Mesenchymal stem cell (in vitro differentiated cells and primary cell): ENCODE results near the gene MIEF2.

Experiments
- DNase-seq: peaks from one replicate; pipeline ENCODE4 v3.0.0-alpha.2; 2013
- H2AFZ ChIP-seq: one replicate; pipeline ENCODE4 v1.6.1; 2013; ENCODE audit warnings: low read depth, mild to moderate bottlenecking, control low read depth, inconsistent platforms, low read length, moderate library complexity
- H2AK5ac ChIP-seq: 2 replicates; pipeline ENCODE4 v1.6.1; 2013; ENCODE audit warnings: low read length, moderate library complexity, mild to moderate bottlenecking, inconsistent platforms; ENCODE audit not compliant: severe bottlenecking
- H2BK120ac ChIP-seq: one replicate; pipeline ENCODE4 v1.6.1; 2013; ENCODE audit warnings: low read depth, mild to moderate bottlenecking, inconsistent platforms, low read length, moderate library complexity
- H2BK12ac ChIP-seq, 2 experiments: one replicate each; pipeline ENCODE4 v1.6.1; 2013; ENCODE audit warnings: inconsistent platforms in 2 of 2, low read length in 2 of 2, mild to moderate bottlenecking in 2 of 2, moderate library complexity in 2 of 2, control low read depth in 1 of 2
- H2BK15ac ChIP-seq: one replicate; pipeline ENCODE4 v1.6.1; 2013; ENCODE audit warnings: mild to moderate bottlenecking, low read depth, inconsistent platforms; ENCODE audit not compliant: poor library complexity, severe bottlenecking
- H2BK5ac ChIP-seq: 2 replicates; pipeline ENCODE4 v1.6.1; 2013; ENCODE audit warnings: low read depth, mild to moderate bottlenecking, low read length, control low read depth, inconsistent platforms; ENCODE audit not compliant: poor library complexity, severe bottlenecking
- H3K14ac ChIP-seq, 2 experiments: one replicate each; pipeline ENCODE4 v1.6.1; 2013; ENCODE audit warnings: inconsistent platforms in 2 of 2, low read length in 2 of 2, control low read depth in 1 of 2, mild to moderate bottlenecking in 1 of 2, moderate library complexity in 1 of 2
- H3K18ac ChIP-seq, 2 experiments: one replicate each; pipeline ENCODE4 v1.6.1; 2013; ENCODE audit warnings: inconsistent platforms in 2 of 2, low read length in 2 of 2, control low read depth in 1 of 2, low read depth in 1 of 2, mild to moderate bottlenecking in 1 of 2
- H3K23ac ChIP-seq, 2 experiments: one replicate each; pipeline ENCODE4 v1.6.1; 2013; ENCODE audit warnings: inconsistent platforms in 2 of 2, low read length in 2 of 2, mild to moderate bottlenecking in 2 of 2, moderate library complexity in 2 of 2, control low read depth in 1 of 2
- H3K27ac ChIP-seq: 2 replicates; pipeline ENCODE4 v1.5.1; 2013; ENCODE audit warnings: mild to moderate bottlenecking, moderate library complexity, low read length, control low read depth, inconsistent platforms; ENCODE audit not compliant: poor library complexity, severe bottlenecking
- H3K27me3 ChIP-seq, 2 experiments: 2 replicates each; pipeline versions ENCODE4 v1.6.1 to v1.7.0; 2013; ENCODE audit warnings: low read length in 2 of 2, mild to moderate bottlenecking in 2 of 2, moderate library complexity in 2 of 2, control low read depth in 1 of 2, inconsistent platforms in 1 of 2; ENCODE audit not compliant: control insufficient read depth in 1 of 2, insufficient read depth in 1 of 2
- H3K36me3 ChIP-seq, 2 experiments: 2 replicates each; pipeline versions ENCODE4 v1.6.1 to v1.7.0; 2013; ENCODE audit warnings: low read length in 2 of 2, control low read depth in 1 of 2, inconsistent platforms in 1 of 2, low read depth in 1 of 2, mild to moderate bottlenecking in 1 of 2; ENCODE audit not compliant: insufficient read depth in 2 of 2, control insufficient read depth in 1 of 2
- H3K4ac ChIP-seq, 2 experiments: one replicate each; pipeline ENCODE4 v1.6.1; 2013; ENCODE audit warnings: inconsistent platforms in 2 of 2, low read length in 2 of 2, mild to moderate bottlenecking in 2 of 2, moderate library complexity in 2 of 2, control low read depth in 1 of 2, low read depth in 1 of 2
- H3K4me1 ChIP-seq: 2 replicates; pipeline ENCODE4 v1.6.1; 2013; ENCODE audit warnings: low read depth, low read length, control low read depth; ENCODE audit not compliant: control insufficient read depth, insufficient read depth
- H3K4me2 ChIP-seq: 2 replicates; pipeline ENCODE4 v1.6.1; 2013; ENCODE audit warnings: low read length, mild to moderate bottlenecking, inconsistent platforms; ENCODE audit not compliant: poor library complexity, severe bottlenecking
- H3K4me3 ChIP-seq, 2 experiments: 2 replicates each; pipeline versions ENCODE4 v1.5.1 to v1.7.0; 2013; ENCODE audit warnings: low read length in 2 of 2, mild to moderate bottlenecking in 2 of 2, control low read depth in 1 of 2, low read depth in 1 of 2; ENCODE audit not compliant: insufficient read depth in 1 of 2
- H3K79me1 ChIP-seq: replicated peaks from 2 replicates; pipeline ENCODE4 v1.6.1; 2013; ENCODE audit warnings: mild to moderate bottlenecking, control low read depth, low read length, inconsistent platforms; ENCODE audit not compliant: poor library complexity, severe bottlenecking
- H3K9ac ChIP-seq: 2 replicates; pipeline ENCODE4 v1.7.0; 2013; ENCODE audit warnings: mild to moderate bottlenecking, low read length, moderate library complexity
- H3K9me3 ChIP-seq: 2 replicates; pipeline ENCODE4 v1.7.0; 2013; ENCODE audit warnings: mild to moderate bottlenecking, low read length; ENCODE audit not compliant: control insufficient read depth
- H4K8ac ChIP-seq: one replicate; pipeline ENCODE4 v1.6.1; 2013; ENCODE audit warnings: inconsistent platforms, mild to moderate bottlenecking, low read length, moderate library complexity
- H4K91ac ChIP-seq: one replicate; pipeline ENCODE4 v1.6.1; 2013; ENCODE audit warnings: mild to moderate bottlenecking, low read length, inconsistent platforms
- WGBS: methylation state at CpG from one replicate; pipeline ENCODE4 v1.1.7; 2013; ENCODE audit warnings: mixed read lengths; 5-methylcytosine and 5-hydroxymethylcytosine counted together

Gene MIEF2

GRCh38 chr17:18245038-18245776, 15.3 kb upstream of the MIEF2 start:
- Histone ChIP-seq H4K91ac (no peak overlapping the region), H3K4ac (no peak overlapping the region), H2BK12ac (no peak overlapping the region), H2BK5ac (no peak overlapping the region), H3K4me3 (no peak overlapping the region), H2AFZ (no peak overlapping the region), H3K27me3 (no peaks in the 10 kb centered on the region), H3K9ac (no peak overlapping the region), H3K79me1 (peaks cover 18% of the 10 kb centered on the region), H3K14ac (no peak overlapping the region), H2BK15ac (no peak overlapping the region), H3K4me2 (no peak overlapping the region), H2BK120ac (no peak overlapping the region), H3K23ac (no peak overlapping the region), H4K8ac (no peak overlapping the region), H3K4me1 (peaks cover 5% of the 10 kb centered on the region), H3K18ac (no peak overlapping the region), H2AK5ac (no peak overlapping the region), H3K9me3 (no peaks in the 10 kb centered on the region), H3K27ac (no peak overlapping the region), H3K36me3 (peaks cover 86 to 88% of the 10 kb centered on the region in 2 experiments)
- 96% methylated on average over 21 of the region's 21 CpGs for WGBS
- no peak for DNase-seq

- no peak overlapping the region for H2BK120ac ChIP-seq
- no peak overlapping the region for H4K91ac ChIP-seq
- H3K4me1 ChIP-seq: peaks cover 5% of the 10 kb centered on the region
- no peak for DNase-seq
- H3K4me3 ChIP-seq: no peak overlapping the region
- no peak overlapping the region for H3K4ac ChIP-seq
- H3K79me1 ChIP-seq: peaks cover 27% of the 10 kb centered on the region
- 97% methylated on average over 23 of the region's 24 CpGs for WGBS
- no peak overlapping the region for H3K18ac ChIP-seq
- H2BK12ac ChIP-seq: no peak overlapping the region
- no peak overlapping the region for H2BK15ac ChIP-seq
- no peaks in the 10 kb centered on the region for H3K9me3 ChIP-seq
- no peak overlapping the region for H3K4me2 ChIP-seq
- H3K27ac ChIP-seq: no peak overlapping the region
- H3K14ac ChIP-seq: no peak overlapping the region
- no peak overlapping the region for H2AK5ac ChIP-seq
- H4K8ac ChIP-seq: no peak overlapping the region
- H3K9ac ChIP-seq: no peak overlapping the region
- no peak overlapping the region for H2AFZ ChIP-seq
- H2BK5ac ChIP-seq: no peak overlapping the region
- peaks cover 86 to 88% of the 10 kb centered on the region in 2 experiments for H3K36me3 ChIP-seq
- no peak overlapping the region for H3K23ac ChIP-seq
- H3K27me3 ChIP-seq: no peaks in the 10 kb centered on the region
Observed at GRCh38 chr17:18246109-18246725, 14.2 kb upstream of the MIEF2 start.

GRCh38 chr17:18246880-18247612, 13.4 kb upstream of the MIEF2 start:
- no peak overlapping the region for H3K23ac ChIP-seq
- H3K14ac ChIP-seq: no peak overlapping the region
- no peaks in the 10 kb centered on the region for H3K9me3 ChIP-seq
- no peak overlapping the region for H3K9ac ChIP-seq
- no peak overlapping the region for H3K4me2 ChIP-seq
- no peak overlapping the region for H2AK5ac ChIP-seq
- no peak overlapping the region for H2BK12ac ChIP-seq
- DNase-seq: peak; percentile 33
- H3K27ac ChIP-seq: no peak overlapping the region
- 50% methylated on average over 36 of the region's 46 CpGs for WGBS
- H3K18ac ChIP-seq: no peak overlapping the region
- H3K79me1 ChIP-seq: peaks cover 34% of the 10 kb centered on the region
- no peak overlapping the region for H2AFZ ChIP-seq
- H3K4me3 ChIP-seq: peak overlapping the region in 1 of 2 experiments; percentile 31
- H2BK15ac ChIP-seq: peak overlapping the region; percentile 7
- no peak overlapping the region for H2BK5ac ChIP-seq
- H4K8ac ChIP-seq: no peak overlapping the region
- no peak overlapping the region for H2BK120ac ChIP-seq
- H3K36me3 ChIP-seq: peaks cover 86 to 88% of the 10 kb centered on the region in 2 experiments
- H3K4ac ChIP-seq: no peak overlapping the region
- peaks cover 5% of the 10 kb centered on the region for H3K4me1 ChIP-seq
- H4K91ac ChIP-seq: no peak overlapping the region
- no peaks in the 10 kb centered on the region for H3K27me3 ChIP-seq

GRCh38 chr17:18247613-18248001, 12.9 kb upstream of the MIEF2 start:
- no peak overlapping the region for H3K27ac ChIP-seq
- H2BK5ac ChIP-seq: no peak overlapping the region
- peaks cover 86 to 88% of the 10 kb centered on the region in 2 experiments for H3K36me3 ChIP-seq
- peaks cover 40% of the 10 kb centered on the region for H3K79me1 ChIP-seq
- H2BK12ac ChIP-seq: no peak overlapping the region
- H4K8ac ChIP-seq: no peak overlapping the region
- peak overlapping the region in 1 of 2 experiments; percentile 29 for H3K14ac ChIP-seq
- H3K18ac ChIP-seq: no peak overlapping the region
- no peak overlapping the region for H3K23ac ChIP-seq
- no peak overlapping the region for H3K4me2 ChIP-seq
- no peak overlapping the region for H4K91ac ChIP-seq
- no peak overlapping the region for H2AK5ac ChIP-seq
- 99% methylated on average over 30 of the region's 30 CpGs for WGBS
- H2BK15ac ChIP-seq: no peak overlapping the region
- H3K4ac ChIP-seq: no peak overlapping the region
- H2BK120ac ChIP-seq: no peak overlapping the region
- no peaks in the 10 kb centered on the region for H3K9me3 ChIP-seq
- DNase-seq: no peak
- H2AFZ ChIP-seq: no peak overlapping the region
- peak overlapping the region; percentile 14 for H3K9ac ChIP-seq
- peak overlapping the region in 1 of 2 experiments; percentile 31 for H3K4me3 ChIP-seq
- no peaks in the 10 kb centered on the region for H3K27me3 ChIP-seq
- peaks cover 5% of the 10 kb centered on the region for H3K4me1 ChIP-seq
